C1 segment of cervical spinal cord (tissue), 14 donors: ENCODE results near the gene TBC1D1.
"Not testable (repeated sequence)": the region's sequence is repeated elsewhere in the genome, so short reads cannot be mapped to it uniquely, and the experiment has no call there.

Experiments
- DNase-seq, 14 donors: peaks; one replicate each; lab custom pipeline; 2025; lab: John Stamatoyannopoulos, UW

The TBC1D1 gene

GRCh38 chr4:37964734-37965457 is 74.0 kb downstream of the TBC1D1 start:
- DNase-seq = no peak

DNA sequence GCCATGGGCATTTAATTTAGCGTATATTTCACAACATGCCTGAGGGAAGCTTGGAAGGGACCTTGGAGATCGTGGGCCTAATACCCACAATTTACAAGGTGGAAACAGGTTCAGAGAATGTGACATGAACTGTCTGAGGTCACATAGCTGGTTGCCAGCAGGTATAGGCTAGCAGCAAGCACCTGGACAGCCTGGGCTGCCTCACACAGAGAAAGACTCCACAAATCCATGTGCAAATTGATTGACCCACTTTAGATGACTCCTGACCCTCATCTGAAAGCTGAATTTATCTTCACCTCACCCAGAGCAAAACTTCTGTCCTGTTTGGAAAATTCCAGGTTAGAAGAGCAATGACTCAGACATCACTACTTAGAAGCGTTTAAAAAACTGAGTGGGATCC is 75.2 kb downstream of the TBC1D1 start:
- no peak for DNase-seq

DNA sequence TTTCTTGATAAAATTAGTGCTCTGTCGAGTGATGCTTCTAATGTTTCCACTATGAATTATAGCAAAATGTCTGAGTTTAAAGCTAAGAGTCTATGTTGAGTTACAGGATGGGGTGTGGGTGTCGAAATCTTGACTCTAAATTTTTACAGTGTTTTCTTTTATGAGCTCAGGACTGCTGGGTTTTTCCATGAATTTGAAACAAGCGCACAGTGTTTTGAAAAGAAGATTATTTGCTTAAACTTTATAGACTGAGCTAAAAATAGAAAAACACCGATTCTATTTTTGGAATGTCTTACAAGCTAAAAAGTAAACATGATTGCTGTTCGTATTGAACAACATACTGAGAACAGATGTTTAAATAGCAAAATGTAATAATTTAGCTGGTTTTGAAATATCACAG is 76.9 kb downstream of the TBC1D1 start:
- DNase-seq = no peak

- no peak for DNase-seq
Measured at GRCh38 chr4:37968747-37969146, 77.9 kb downstream of the TBC1D1 start.

DNA sequence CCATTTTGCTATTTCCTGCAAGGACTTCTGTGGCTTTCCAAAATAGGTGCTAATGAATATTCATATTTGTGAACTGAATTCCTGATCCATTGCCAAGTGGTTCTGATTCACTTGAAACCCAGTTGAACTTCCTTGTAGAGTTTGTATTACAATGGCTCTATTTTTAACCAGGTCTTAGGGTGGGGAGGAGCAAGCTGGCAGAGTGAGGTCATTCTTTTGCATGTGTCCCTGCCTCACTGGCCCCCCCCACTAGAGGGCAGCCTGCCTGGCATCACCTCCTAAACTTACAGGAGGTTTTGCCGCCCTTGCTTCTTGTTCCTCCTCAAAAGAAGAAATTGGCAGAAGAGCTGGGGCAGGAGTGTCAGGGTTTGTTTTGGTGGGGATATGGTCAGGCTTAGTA is 79.8 kb downstream of the TBC1D1 start:
- DNase-seq = peak in 2 of 14 donors; percentile 7 to 37

DNA sequence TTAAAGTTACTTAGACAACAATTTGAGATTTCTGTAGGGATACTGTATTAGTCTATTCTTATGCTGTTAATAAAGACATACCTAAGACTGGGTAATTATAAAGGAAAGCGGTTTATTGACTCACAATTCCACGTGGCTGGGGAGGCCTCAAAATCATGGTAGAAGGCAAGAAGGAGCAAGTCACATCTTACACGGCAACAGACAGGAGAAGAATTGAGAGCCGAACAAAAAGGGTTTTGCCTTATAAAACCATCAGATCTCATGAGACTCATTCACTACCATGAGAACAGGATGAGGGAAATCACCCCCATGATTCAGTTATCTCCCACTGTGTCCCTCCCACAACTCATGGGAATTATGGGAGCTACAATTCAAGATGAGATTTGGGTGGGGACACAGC is 80.3 kb downstream of the TBC1D1 start:
- no peak for DNase-seq

DNA sequence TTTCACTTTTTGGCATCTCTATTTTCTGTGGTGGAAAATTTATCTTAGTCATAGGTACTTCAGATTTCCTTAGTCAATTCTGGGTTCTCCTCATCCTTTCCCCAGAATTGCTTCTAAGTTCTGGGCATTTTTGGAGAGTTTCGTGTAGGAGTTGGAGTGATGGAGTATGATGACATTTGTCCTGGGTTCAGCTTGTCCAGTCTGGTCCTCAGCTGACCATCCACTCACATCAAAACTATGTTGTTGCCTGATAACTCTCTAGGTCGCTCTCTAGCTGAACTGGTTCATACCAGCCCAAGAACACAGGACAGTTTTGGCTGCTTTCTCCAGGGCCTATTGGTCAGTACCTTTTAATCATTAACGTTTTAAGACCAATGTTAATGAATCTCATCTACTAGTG is 82.6 kb downstream of the TBC1D1 start:
- DNase-seq = no peak

- not testable (repeated sequence) for DNase-seq
Measured at GRCh38 chr4:37975321-37975822, 84.5 kb downstream of the TBC1D1 start.

DNA sequence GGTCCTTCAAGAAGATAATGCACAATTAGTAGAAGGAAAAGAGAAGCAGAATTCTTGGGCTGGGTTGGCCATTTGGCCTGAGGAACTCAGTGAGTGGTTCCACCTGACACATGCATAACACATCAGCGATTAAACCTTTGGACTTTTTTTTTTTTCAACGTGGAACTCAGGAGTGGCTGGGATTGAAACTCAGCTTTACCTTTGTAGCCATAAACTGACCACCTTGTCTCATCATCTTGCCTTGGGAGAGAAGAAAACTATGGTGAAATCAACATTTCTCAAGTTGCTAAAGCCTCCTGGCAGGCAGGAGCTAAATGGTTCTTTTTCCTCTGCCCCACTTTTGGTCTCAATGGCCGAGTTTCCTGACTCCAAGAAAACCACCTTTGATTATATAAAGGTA is 85.6 kb downstream of the TBC1D1 start:
- no peak for DNase-seq

DNA sequence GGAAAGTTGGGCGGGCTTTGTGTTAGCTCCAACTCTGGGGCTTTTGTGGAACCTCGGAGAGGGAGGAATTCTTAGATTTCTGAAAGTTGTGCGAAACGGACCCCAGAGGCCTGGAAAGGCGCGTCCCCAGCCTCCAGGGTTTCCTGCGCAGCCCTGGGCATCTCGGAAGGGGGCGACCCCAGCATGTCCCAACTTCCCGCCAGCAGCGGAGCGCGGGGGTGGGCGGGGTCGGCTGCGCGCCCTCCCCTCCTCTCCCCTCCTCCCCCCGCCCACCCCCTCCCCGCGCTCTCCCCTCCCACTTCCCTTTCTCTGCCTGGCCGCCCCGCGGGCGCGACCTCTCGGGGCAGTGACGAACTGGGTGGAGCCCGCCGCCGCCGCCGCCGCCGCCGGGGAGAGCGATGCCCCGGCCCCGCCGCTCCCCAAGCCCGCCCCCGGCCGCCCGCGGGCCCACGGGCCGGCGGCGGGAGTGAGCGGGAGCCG is 86.1 kb downstream of the TBC1D1 start:
- peak in 13 of 14 donors; percentile 3 to 75 (median 31) for DNase-seq

- DNase-seq = peak in 12 of 14 donors; percentile 11 to 69 (median 44)
Measured at GRCh38 chr4:37977471-37978247, 86.8 kb downstream of the TBC1D1 start.

DNA sequence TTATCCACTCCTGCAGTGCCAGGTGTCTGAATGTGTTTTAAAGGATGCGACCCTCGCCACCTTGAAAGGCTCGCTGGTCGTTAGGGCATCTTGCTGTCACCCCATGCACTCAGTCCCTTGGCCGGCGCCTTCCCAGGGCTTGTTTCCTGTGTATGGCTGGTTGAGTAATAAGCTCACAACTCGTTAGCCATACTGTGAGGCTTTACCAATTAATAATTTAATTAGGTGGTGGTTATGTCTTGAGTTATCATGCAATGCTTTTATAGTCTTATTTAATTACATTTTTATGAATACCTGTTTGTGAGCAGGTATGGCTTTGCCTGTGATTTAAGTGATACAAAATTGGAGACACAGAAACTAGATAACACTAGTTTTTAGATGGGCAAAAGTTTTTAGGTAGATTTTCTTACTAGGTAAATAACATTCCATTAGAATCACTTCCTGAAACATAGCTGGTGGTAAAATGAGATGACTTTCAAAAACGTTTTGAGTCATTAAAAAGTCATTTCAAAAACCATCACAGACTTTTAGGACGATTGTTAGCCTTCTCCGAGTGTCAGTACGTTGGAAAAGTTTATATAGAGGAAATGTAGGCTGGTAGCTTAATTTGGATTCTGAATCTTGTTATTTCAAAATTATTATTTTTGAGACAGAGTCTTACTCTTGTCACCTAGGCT is 87.5 kb downstream of the TBC1D1 start:
- DNase-seq = peak in 1 of 14 donors; percentile 8

DNA sequence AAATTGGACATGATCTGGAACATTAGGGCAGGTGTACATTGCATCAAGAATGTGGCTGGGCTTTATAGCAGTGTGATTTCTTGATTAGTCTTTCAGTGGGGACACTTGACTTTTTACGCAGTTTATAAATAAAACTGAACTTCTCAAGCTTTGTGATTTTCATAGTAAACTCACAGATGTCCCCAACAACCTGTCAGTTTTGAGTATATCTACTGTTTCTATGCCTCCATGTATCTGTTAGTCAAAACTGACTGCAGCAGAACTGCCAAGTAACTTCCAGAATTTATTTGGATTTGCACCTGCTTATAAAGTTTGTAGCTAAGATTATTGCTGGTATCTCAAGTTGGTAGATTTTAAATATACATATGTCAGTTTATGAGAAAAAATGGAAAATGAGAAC is 89.4 kb downstream of the TBC1D1 start:
- no peak for DNase-seq

GRCh38 chr4:37981425-37981824 is 90.5 kb downstream of the TBC1D1 start:
- no peak for DNase-seq

DNA sequence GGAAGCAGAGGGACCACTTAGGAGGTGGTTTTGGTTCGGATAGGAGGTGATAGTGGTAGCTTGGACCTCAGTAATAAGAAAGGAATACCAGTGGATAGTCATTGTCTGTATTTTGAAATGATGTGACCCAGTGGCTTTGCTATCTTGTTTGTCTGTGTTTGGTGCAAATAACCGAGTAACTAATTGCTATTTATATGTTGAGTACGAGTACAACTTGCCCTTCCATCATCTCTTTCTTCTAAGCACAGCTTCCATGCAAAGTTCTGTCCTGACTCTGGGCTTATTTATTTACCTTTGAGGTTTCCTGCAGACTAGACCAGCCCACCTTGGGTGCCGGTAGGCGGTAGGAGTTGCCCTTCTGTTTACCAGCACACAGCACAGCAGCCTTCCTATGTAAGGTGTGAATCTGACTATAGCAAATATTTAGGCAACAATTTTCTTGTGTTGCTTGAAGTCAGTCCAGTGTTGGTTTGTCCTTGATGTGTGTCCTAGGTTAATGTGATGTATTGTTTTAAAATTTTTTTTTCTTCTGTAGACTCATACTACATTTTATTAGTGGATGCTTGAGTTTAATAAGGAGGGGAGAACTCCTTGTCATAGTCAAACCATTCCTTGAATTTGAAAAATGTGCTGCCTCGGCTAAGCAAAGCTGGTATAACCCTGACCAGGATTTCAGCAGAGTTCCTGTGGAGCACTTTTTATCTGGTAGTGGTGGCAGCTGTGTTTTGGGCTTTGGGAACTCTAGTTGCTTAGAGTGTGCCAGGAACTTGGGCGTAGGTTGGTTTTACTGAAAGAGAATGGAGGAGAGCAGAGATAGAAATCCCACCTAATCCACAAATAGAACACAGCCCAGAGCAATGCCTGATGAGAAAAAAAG is 91.2 kb downstream of the TBC1D1 start:
- DNase-seq = no peak

- no peak for DNase-seq
Measured at GRCh38 chr4:37982736-37983135, 91.9 kb downstream of the TBC1D1 start.

DNA sequence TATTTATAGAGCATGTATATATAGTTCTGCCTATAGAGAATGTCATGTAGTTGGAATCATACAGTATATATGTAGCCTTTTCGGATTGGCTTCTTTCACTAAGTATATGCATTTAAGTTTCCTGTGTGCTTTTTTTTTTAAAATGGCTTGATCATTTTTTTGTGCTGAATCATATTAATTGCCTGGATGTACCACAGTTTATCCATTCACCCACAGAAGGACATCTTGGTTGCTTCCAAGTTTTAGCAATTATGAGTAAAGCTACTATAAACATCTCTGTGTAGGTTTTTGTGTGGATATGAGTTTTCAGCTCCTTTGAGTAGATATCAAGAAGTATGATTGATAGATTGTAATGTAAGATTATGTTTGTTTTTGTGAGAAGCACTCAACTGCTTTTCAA is 93.1 kb downstream of the TBC1D1 start:
- DNase-seq = no peak

DNA sequence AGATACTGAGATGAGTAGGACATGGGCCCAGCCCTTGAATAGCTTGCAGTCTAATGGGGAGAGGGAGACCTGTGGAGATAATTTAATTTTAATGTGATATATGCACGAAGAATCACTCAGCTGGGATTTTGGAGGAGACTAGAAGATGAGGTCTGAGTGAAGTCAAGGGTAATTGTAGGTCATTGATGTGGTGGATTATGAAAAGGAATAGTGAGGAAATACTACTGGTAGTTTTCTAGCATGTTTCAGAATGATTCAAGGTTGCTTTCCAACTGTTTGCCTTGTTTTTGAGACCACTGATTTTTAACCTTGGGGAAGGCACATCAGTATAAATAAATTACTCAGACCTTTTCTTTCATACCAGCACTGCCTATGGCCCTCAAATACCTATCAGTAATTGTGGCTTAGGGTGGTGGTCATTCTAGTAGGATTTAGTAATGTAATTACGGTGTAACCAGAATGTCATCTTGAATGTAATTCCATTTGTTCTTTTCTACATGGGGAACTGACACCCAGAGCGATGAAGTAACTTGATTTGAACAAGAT is 94.9 kb downstream of the TBC1D1 start:
- DNase-seq = no peak

DNA sequence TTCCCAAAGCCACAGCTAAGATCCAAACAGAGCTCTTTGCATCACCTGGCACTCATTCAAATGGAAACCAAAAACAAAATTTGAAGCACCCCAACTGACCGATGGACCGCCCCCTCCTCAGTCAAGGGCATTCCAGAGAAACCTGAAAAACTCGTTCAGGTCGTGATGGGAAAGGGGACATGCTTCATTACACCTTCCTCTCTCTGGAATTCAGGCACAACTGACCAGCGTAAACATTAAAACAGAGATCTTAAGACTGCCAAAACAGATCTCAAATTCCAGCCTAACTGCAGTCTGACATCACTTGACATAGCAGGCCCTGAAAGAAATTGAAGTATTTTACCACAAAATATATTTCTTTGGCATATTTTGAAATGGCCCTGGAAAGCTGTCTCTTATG is 97.8 kb downstream of the TBC1D1 start:
- DNase-seq = no peak

DNA sequence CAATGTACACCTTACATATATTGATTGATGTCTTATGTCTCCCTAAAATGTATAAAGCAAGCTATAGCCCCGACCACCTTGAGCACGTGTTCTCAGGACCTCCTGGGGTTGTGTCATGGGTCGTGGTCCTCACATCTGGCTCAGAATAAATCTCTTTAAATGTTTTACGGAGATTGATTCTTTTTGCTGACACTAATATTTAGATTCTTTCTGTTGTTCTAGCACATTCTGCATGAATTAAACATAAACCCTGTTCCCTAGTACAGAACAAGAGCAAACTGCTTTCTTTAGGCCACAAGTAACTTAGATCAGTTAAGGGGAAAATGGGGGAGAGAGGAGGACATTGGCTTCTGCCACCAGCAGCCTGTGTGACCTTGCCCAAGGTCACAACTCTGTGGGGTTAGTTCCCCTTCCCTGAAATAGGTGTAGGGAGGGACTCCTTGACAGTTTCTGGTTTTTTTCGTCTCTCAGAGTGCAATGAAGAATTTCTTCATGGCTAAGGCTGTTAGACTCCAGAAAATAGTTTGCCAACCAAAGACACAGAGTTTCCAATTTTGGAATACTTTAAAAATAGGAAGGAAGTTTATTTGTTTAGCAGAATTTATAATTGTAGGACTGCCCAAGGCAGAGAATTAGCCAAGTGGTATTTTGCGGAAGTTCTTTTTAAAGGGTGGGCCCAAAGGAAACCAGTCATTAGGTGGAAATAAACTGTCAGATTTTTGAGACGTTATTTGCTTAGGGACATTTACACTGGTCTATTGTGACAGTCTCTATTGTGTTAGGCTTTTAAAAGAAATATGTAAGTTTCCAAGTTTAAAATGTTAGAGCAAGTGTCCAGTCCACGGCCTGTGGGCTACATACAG is 98.7 kb downstream of the TBC1D1 start:
- DNase-seq = no peak
